AG20443 (cell line): ENCODE results near the gene PICALM.

Source experiments
- DNase-seq: peaks from one replicate; pipeline ENCODE4 v3.0.0; 2012; ENCODE audit warnings: low spot score, mixed read lengths

Gene PICALM

DNA sequence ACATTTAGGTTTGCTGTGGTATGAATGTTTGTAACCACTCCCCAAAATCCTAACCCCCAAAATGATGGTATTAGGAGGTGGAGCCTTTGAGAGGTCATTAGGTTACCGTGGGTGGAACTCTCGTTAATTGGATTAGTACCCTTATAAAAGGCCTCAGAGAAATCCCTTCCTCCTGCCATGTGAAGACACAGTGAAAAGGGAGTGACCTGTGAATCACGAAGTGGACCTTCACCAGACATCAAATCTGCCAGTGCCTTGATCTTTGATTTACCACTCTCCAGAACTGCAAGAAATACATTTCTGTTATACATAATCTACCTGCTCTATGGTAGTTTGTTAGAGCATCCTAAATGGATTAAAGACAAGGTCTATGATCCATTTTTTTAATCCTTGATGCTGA lies 12.6 kb upstream of the PICALM start:
- DNase-seq, result no peak

DNA sequence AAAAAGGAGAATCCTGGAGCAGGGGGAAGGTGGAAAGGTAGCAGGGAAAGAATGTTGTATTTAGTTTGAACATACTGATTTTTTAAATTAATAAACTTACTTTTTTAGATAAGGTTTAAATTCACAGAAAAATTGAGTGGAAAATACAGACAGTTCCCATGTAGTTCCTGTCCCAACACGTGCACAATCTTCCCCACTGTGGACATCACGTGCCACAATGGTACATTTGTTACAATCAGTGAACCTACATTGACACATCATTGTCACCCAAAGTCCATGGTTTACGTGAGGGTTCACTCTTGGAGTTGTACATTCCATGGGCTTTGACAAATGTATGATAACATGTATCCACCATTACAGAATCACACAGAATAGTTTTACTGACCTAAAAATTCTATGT lies 10.5 kb upstream of the PICALM start:
- no peak for DNase-seq

DNA sequence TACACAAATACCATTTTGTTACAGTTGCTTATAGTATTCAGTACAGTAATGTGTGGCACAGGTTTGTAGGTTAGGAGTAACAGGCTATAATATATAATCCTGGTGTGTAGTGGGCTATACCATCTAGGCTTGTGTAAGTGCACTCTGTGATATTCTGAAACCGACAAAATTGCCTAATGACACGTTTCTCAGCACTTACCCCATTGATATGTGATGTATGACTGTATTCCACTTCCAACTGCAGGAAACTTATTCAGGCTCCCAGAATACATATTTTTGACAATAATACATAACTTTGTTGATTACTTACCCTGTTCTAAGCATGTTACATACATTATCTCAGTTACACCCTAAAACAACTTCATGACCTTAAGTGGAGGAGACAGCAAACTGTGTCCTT lies 5.1 kb upstream of the PICALM start:
- DNase-seq, result no peak

DNA sequence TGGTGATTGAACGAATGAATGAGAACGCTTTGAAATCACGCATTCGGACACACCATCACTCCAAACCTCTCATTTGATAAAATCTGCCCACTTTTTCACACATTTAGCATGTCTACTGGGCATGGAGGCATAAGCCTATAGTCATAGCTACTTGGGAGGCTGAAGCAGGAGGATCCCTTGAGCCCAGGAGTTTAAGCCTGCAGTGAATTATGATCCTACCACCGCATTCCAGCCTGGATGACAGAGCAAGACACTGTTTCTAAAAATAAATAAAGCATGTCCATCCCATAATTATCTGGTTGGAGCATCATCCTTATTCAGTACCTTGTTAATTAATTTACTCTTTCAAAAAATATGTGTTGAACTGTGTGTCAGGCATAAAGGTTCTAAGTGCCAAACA lies 3.3 kb upstream of the PICALM start:
- DNase-seq, result no peak

DNA sequence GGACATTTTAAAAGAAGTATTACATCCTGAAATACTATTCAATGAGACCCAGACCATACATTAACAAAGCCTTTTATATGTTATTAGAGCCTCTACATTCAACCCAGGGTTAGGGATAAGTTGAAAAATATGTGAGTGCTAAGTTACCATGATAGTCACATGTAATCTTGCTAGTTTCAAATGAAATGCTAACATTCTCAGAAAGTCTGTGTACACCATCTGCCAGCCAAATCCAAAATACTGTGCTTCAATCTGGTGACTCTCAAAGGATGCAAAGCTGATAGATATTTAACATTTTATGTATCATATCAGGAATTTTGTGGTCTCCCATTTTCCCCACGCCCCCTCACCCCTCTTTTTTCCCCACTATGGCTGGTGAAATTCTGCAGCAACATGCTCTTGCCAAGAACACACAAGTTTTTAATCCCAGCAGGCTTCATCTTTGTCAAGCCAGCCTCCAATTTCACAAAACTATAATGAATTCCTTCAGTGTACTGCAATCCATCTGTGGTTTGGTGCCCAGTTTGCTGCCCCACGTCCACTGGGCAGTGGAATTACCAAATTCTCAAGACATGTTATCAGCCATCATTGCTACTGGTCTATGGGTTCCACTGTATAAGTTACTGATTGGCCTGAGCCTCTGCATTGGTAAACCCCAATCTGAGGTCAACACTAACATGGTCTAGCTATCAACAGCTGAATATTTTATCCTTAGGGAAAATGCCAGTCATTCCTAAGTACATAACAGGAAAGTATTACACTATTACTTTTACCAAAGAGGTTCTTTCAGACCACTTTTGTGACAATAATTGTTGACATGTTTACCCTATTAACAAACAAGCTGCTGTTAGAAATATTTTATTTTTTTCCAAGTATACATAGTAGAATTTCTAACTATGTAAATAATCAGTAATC lies 1.5 kb upstream of the PICALM start:
- DNase-seq, result no peak

DNA sequence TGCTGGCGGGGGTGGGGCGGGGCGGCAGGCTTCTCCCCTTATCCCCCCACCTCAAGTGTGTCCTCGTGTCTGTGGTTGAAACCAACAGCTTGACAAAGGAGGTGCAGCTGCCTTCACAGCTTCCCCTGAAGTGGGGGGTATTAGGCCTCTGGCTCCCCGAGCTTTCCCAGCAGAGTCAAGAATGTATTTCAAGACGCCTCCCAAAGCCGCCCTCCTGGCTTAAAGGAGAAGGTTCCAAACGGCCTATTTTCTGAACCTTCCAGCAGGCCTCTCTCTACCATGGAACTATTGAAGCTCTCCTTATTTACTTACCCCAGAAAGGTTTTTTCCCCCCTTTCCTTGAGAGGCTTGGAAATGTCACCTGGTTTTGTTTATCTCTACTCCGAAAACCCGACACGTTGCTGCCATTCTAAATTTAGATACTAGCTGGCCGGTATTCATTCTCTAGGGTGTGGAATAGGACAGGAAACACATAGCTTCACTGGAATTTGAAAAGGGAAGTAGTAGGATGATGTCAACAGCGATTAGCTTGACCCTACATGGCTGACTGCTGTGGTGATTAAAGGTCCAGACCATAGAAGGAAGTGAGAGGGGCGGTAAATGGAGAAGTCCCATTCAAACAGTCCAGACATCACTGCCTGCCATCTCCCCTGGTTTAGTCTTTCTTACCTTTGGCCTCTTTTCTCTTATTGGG lies 671 bp upstream of the PICALM start:
- DNase-seq, result peak; percentile 71

DNA sequence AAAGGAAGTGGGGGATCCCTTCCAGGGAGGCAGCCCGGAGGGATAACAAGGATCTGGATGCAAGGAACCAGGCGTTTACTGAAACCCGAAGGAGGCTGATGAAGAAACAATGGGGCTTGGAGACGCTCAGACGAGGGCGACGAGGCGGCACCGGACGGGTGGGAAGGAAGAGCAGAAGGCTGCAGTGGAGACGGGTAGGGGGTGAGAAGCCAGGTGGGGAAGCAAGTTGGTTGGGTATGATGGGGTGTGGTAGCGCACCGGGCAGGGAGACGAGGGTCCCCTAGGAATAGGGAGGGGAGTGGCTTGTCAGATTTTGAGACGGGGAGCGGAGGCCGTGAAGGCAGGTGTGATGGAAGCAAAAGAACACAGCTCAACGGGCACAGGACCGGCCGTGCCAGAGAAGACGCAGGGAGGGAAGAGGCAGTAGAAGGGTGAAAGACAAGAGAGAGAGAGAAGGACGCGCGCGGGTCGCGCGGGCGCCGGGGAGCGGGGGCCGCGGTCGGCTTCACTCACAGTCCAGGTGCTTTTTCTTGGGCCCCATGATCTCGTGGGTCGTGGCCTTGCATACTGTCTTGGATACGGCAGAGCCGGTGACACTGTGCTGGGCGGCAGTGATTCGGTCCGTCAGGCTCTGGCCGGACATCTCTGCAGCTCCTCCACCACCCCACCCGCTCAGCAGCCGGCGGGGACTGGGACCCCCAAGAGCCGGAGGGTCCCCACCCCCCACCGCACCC lies 579 bp downstream of the PICALM start:
- DNase-seq, result peak; percentile 21

DNA sequence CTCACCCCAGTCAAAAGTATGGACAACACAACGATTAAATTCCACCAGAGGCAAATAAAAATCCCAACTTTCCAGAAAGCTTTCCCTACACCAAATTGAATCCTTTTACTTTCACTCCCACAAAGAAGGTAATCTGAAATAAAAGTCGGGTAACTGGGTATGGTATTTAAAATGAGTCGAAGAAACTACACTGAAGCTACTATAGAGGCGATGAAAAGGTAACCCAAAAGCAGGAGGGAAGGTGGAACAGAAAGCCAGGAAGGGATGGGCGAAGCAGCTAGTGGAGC lies 1.1 kb downstream of the PICALM start:
- DNase-seq, result no peak

DNA sequence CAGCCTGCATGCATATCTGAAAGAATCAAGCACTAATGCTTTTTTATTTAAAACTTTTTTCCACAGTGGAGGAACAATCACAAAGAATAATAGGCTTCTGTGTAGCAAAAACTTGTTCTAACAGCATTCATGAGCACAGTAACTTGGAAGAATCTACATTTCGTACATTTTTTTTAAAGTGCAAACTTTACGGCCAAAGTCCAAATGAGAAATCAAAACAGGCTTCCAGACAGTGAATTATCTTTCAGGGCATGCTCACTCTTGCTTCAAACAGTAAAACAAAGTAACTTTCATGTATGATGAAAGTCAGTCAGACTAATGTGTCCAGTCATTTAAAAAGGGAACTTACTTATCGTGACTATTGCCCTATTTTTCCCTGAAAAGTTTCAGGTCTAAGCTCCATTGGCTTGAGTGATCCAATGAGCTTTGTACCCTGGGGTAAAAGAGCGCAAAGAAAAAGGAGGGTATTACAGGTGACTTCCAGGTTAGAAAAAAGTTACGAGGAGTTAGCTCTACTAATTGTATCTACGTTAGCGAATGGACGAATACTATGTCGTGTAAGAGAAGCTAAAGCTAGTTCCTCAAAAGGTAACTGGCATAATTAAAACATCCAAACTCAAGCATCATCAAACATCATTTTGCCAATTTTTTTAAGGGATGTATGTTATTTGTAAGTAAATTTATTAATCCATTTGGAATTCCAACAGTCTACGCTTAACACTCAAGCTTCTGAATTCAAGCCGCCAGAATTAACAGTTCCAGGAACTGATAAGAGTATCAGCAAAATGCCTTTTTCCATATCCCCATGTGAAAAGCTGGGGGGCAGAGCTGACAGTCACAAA lies 1.7 kb downstream of the PICALM start:
- no peak for DNase-seq

DNA sequence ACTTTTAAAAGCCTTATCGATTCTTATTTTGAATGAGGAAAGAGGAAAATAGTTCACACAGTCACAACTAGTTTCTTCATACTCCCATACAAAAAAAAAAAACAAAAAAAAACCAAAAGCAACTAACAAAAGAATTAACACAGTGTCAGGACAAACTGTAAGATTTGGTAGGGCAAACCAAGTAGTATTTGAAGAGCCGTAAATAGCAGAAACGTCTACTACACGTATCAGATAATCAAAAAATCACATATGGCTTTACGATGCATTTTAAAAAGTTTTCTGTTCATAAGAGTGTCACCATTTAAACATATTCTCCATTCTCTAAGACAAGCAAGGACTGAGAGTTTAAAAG lies 2.3 kb downstream of the PICALM start:
- DNase-seq, result no peak

DNA sequence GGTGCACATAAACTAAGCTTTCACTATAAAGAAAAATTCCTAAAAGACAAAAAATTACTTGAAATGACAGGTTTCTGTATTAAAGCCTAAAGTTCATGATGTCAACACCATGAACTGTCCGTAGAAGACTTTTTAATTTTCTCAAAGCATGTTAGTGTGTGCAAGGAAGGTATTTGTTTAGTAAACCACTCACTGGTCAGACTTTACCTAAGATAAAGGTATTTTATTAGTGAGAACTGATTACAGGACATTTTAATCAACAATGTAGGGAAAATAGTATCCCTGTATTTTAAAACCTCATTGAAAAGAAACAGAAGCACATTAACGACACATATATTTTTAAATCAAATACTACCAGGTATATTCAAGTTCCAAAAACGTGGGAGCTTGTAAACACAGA lies 2.9 kb downstream of the PICALM start:
- DNase-seq, result no peak

DNA sequence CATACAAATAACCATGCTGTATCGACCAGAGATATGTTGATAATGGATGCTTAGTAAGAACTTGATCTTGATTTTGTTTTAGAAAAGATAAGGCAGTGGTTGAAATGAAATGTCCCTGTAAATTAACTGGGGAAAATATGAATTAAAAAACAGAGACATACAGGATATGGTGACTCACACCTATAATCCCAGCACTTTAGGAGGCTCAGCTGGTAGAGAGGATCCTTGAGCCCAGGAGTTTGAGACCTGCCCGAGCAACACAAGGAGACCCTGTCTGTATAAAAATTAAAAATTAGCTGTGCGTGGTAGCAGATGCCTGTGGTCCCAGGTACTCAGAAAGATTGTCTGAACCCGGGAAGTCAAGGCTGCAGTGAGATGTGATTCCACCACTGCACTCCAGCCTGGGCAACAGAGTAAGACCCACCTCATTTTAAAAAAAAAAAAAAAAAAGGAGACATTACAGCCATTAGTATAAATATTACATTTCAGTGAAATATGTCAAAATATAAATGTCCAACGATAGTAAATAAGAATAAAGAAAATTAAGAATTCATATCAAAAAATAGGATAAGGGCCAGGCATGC lies 4.6 kb downstream of the PICALM start:
- no peak for DNase-seq

DNA sequence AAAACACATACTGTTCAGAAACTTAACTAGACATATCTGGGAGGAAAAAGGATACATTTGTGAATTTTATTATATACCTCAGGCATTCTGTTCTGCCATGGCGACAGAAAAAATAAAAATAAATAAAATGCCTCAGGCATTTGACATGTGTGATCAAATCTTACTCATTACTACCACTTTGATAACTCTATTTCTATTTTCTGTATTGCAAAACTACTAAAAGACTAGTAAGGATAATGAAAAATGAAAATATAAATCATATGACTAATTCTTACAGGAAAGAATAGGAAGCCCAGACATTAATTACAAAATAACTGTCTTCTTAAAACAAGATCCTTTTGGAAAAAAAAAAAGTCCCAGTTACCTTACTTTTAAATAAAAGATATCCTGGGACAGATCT lies 5.3 kb downstream of the PICALM start:
- DNase-seq, result no peak

DNA sequence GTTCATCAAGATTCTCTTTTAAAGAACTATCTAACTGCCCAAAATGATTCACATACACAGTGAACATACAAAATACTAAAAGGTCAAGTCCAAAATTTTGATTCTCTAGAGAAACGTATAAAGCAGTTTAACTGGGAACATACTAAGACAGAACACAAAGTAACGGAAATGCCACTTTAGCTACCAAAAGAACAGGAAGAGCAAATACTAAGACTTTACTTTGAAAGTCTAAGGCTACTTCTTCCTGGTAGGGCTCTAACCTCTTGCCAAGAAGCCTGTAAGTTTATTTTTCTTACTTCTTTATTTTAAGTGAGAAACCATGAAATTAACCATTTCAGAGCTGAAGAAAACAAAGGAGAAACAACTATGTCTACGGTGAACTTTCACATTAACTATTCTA lies 6.2 kb downstream of the PICALM start:
- DNase-seq, result no peak

DNA sequence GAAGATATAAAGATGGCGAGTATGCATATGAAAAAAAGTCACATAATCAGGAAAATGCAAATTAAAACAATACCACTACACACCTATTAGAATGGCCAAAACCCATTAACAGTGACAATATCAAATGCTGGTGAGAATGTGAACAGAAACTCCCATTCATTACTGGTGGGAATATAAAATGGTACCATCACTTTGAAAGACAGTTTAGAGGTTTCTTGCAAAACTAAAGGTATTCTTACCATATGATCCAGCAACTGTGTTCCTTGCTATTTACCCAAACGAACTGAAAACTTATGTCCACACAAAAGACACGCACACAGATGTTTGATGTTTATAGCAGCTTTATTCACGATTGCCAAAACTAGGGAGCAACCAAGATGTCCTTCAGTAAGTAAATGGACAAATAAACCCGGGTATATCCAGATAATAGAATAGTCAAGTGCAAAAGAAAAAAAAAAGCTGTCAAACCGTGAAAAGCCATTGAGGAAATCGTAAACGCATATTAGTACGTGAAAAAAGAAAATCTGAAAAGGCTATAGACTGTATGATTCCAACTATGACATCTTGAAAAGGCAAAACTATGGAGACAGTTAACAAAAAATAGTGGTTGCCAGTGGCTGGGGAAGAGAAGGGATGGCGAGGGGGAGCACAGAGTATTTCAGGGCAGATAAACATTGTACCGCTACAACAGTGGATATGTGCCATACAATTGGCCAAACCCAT lies 7.2 kb downstream of the PICALM start:
- DNase-seq, result no peak

DNA sequence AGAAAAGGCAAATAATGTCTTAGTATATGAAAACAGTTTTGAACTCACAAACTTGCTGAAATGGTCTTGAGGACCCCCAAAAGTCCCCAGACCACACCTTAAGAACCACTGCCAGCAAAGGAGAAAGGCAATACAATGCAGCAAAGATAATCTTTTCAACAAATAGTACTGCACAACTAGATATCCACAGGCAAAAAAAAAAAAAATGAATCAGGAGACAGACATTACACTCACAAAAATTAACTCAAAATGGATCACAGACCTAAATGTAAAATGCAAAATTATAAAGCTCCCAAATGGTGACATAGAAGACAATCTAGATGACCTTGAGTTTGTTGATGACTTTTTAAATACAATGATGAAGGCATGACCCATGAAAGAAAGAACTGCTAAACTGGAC lies 8.3 kb downstream of the PICALM start:
- DNase-seq, result no peak

DNA sequence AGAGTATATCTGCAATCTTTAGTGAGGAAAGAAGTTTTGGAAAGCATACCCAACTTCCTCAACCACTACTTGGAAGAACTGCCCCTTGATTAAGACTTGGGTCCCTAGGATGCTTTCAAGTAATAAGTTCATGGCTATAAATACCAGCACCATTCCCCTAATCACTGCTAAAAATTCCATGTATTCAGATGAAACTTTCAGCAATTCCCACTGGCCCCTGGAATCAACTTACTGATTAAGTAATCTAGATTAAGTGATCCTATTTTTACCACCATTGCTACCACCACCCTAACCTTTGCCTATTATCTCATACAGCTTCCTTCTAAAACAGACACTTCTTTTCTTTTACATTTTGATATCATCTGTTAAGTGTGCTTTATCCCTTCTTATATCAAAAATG lies 10.5 kb downstream of the PICALM start:
- DNase-seq, result no peak

DNA sequence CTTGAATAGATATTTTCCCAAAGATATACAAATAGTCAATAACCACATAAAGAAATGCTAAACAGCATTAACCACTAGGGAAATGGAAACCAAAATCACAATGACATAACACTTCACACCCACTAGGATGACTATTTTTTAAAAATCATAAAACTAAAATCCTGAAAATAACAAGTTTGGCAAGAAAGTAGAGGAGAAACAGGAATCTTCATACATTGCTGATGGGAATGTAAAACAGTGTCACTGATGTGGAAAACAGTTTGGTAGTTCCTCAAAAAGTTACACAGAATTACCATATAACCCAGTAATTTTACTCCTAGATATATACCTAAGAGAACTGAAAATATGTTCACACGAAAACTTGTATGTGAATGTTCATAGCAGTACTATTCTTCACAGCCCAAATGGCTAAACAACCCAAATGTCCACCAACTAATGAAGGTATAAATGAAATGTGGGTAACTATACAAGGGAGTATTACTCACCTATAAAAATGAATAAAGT lies 12.5 kb downstream of the PICALM start:
- no peak for DNase-seq

DNA sequence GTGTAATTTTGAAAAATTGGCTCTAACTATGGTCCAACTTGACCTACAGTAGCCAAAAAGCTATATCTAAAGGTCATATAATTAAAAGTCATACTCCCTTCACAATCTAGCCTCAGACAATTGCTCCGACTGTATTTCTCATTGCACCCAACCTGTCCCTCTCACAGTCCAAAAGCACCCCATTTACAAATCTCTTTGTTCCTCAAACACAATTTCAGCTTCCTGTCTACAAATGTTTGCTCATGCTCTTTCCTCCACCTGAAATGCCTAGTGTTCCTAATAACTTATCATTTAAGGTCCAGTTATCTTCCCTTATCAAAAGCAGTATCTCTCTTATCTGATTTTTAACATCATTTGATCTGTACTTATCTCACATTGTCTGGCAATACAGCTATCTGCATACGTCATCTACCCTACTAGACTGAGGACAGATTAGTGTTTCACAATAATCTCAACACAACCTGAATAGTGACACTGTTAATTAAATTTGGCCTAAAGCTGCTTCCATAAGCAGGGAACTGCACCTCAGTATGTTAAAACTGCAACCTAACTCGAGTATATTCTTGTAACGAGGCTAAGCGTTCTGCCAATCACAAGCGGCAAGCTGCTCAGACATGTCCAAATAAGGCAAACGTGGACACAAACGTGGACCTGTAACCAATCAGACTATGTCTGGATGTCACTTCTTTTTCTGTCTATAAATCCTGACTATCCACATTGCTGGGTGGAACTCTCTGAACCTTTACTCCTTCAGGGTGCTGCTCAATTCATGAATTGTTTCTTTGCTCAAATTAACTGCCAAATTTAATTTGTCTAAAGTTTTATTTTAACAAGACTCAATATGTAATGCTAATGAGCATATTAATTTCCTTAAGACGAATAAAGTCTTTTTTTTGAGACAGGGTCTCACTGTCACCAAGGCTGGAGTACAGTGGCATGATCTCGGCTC lies 15.9 kb downstream of the PICALM start:
- DNase-seq, result no peak

DNA sequence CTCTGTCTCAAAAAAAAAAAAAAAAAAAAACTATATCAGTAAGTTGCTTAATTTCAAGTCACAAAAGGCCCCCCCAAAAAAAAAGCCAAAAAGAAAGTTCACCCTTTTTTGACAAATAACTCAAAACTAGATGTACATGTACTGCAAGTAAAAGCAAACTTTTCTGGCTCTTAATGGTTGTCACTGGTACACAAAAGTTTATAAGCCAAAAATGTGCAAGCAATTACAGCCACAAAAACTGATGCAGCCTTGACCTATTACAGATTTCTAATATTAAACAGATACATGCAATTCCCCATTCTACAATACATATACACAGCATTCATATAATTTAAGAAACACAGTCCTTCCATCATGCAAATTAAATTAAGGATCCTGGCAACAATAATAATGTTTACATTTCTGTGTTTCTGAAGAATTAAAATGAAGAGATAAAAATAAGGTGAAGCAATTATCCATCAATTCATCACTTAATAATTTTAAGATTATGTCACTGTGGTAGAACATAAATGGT lies 18.6 kb downstream of the PICALM start:
- no peak for DNase-seq
